Body of pancreas (tissue), 4 donors: ENCODE data around the gene CD24. TPM values are rescaled to one million over a fixed set of nuclear protein-coding genes. Genes with fewer than 3 reads are reported as not detected.
A peak's percentile ranks its signal among the peaks of the same experiment; 100 is the strongest.

ENCODE experiments used
- ATAC-seq: fragments of 150-250 bp; one replicate; pipeline ENCODE4 v1.9.1; 2016
- DNase-seq, 4 donors: peaks; one replicate each; pipeline ENCODE4 v3.0.0-alpha.2; 2019
- H3K27ac ChIP-seq, 4 donors: fragments of 200-600 bp; sonication (generic); 1 replicate in 3 of 4; 2 replicates in 1 of 4; pipeline versions ENCODE4 v1.5.1 to v1.6.1; 2016 to 2019; ENCODE audit warnings: mild to moderate bottlenecking in 1 of 4, mixed read lengths in 1 of 4, moderate library complexity in 1 of 4
- H3K27me3 ChIP-seq, 2 donors: fragments of 200-600 bp; sonication (generic); one replicate each; pipeline ENCODE4 v1.6.0; 2016; ENCODE audit warnings: mild to moderate bottlenecking in 1 of 2
- H3K36me3 ChIP-seq, 2 donors: fragments of 200-600 bp; sonication (generic); replicated peaks in 1 of 2; 2 replicates each; pipeline ENCODE4 v1.5.1; 2016; ENCODE audit warnings: low read depth in 2 of 2; ENCODE audit not compliant: insufficient read depth in 1 of 2
- H3K4me1 ChIP-seq: fragments of 200-600 bp; sonication (generic); one replicate; pipeline ENCODE4 v1.6.0; 2016
- H3K4me3 ChIP-seq, 2 donors: fragments of 200-600 bp; sonication (generic); 1 replicate in 1 of 2; 2 replicates in 1 of 2; pipeline ENCODE4 v1.5.1; 2016 to 2019
- H3K9me3 ChIP-seq, 3 donors: fragments of 200-600 bp; sonication (generic); 1 replicate in 2 of 3; 2 replicates in 1 of 3; pipeline ENCODE4 v1.5.1; 2016
- CTCF ChIP-seq, 7 experiments: fragments of 450-650 bp in 4 of 7; fragments of 200-600 bp in 3 of 7; sonication (generic) in 3 of 7; IDR thresholded peaks; one replicate each; pipeline ENCODE4 v1.5.1; 2016 to 2019; ENCODE audit warnings: antibody characterized with exemption in 7 of 7
- POLR2A ChIP-seq, 3 donors: fragments of 450-650 bp; IDR thresholded peaks; one replicate each; pipeline ENCODE4 v1.6.1; 2016; ENCODE audit warnings: antibody characterized with exemption in 3 of 3, mild to moderate bottlenecking in 2 of 3
- WGBS, 2 donors: methylation state at CpG; one replicate each; pipeline ENCODE4 v1.1.5; 2017; 5-methylcytosine and 5-hydroxymethylcytosine counted together
- intact Hi-C: fragments of 100-400 bp; cut with DNase I; formaldehyde crosslinking; loops from one replicate; pipeline ENCODE4 v1.15.1; 2023
- total RNA-seq, 2 donors: library from RNA; depleted of rRNA; stranded (reverse); fragments of >200 nt; gene quantifications; one replicate each; pipeline ENCODE4 v1.1.0, GENCODE V29; 2016

CD24 gene
- total RNA-seq, 2 donors from 2014 or later, result 292 to 618 TPM

- peaks cover 21% of the 10 kb centered on the region for H3K4me1 ChIP-seq
- no peaks in the 10 kb centered on the region for H3K9me3 ChIP-seq
- DNase-seq (peak; percentile 88 to 97 (median 90)), ATAC-seq (peak; percentile 72)
- no peaks in the 10 kb centered on the region for H3K36me3 ChIP-seq
- peak overlapping the region; percentile 53 to 82 (median 75) for H3K27ac ChIP-seq
- WGBS, 2 donors, result 3 to 5% methylated on average over 17 of the region's 17 CpGs
- H3K4me3 ChIP-seq, result no peak overlapping the region
- no peaks in the 10 kb centered on the region for H3K27me3 ChIP-seq
- intact Hi-C loops, result no loop called here
- TF ChIP-seq CTCF (IDR thresholded peaks at IDR 0.05) (no peak), POLR2A (IDR thresholded peaks at IDR 0.05) (no peak)
Measured at GRCh38 chr6:106924694-106925523, 49.6 kb downstream of the CD24 start.

DNA sequence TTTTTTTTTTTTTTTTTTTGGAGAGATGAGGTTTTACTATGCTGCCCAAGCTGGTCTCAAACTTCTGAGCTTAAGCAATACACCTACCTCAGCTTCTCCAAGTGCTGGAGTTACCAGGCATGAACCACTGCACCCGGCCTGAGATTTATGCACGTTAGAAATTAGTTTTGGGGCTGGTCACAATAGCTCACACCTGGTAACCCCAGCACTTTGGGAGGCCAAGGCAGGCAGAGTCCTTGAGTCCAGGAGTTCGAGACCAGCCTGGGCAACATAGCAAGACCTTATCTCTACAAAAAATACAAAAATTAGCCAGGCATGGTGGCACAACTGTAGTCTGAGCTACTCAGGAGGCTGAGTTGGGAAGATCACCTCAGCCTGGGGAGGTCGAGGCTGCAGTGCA is 51.9 kb downstream of the CD24 start:
- Histone ChIP-seq H3K27ac (no peak overlapping the region), H3K4me3 (no peak overlapping the region), H3K27me3 (no peaks in the 10 kb centered on the region), H3K4me1 (peaks cover 28% of the 10 kb centered on the region), H3K9me3 (no peaks in the 10 kb centered on the region), H3K36me3 (no peaks in the 10 kb centered on the region)
- ATAC-seq (no peak), DNase-seq (no peak)
- intact Hi-C loops, result no loop called here
- 82 to 83% methylated on average over 3 to 4 of the region's 4 CpGs for WGBS, 2 donors
- TF ChIP-seq POLR2A (IDR thresholded peaks at IDR 0.05) (no peak), CTCF (IDR thresholded peaks at IDR 0.05) (no peak)

Other genes starting within 250 kb of the CD24 start
- gene MTRES1, start 53.5 kb upstream of the CD24 start, total RNA-seq, result 10 to 100 TPM in 1 of 2 donors, 1 to 10 TPM in 1; 8.6 to 15.5 TPM
- 1 to 10 TPM; 2.1 to 4.0 TPM for gene BEND3, start 140.8 kb upstream of the CD24 start, total RNA-seq